ENCODE results near the gene RBM18. TPM values are rescaled to one million over a fixed set of nuclear protein-coding genes. Genes with fewer than 3 reads are reported as not detected.

RBM18 gene
- total RNA-seq, 2 donors from 2014 or later: 30.0 to 35.8 TPM

DNA sequence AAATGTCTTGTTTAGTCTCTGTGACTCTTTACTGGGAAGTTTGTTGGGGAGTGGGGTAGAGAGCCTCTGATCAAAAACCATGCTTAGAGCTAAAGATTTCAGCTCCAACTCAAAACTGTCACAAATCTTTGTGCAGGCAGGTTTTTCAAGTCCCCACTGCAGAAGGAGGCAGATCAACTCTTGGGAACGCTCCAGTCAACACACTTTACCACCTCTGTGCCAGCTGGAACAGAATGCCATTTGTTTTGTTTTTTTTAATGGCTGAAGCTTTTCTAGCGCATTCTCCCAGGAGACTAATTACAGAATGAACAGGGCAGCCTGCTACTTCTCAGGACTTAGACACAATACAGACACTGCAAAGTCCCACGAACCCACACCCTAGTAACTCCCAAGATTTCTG lies 18.0 kb downstream of the RBM18 start:
- Mint-ChIP-seq H3K4me1 (ENCODE audit: low read depth) (no peaks in the 10 kb centered on the region), H3K36me3 (ENCODE audit: insufficient read depth in 2 of 2) (peaks cover 0 to 22% of the 10 kb centered on the region in 2 donors), H3K27ac (no peak overlapping the region), H3K4me3 (no peak overlapping the region), H3K9me3 (no peaks in the 10 kb centered on the region), H3K27me3 (ENCODE audit: low read depth) (no peaks in the 10 kb centered on the region)
- no peak for ATAC-seq (replicated peaks in 1 of 2)
- no peak for DNase-seq

DNA sequence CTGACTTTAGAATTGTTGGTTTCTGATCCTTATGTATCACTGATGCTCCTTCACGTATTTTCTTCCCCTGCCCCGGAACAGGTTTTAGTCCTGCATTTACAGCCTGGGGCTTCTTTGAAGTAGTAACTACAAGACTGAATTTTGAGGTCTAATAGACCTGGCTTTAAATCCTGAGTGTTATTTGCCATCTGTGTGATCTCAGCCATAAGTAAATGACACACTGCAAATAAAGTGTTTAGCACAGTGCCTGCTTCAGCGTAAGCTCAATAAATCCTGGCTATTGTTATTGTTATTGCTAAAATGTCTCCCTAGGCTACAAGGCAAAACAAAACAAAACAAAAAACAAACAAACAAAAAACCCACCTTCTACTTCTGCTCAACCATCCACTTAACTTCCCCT lies 20.3 kb downstream of the RBM18 start:
- ATAC-seq (replicated peaks in 1 of 2) (no peak), DNase-seq (no peak)
- Mint-ChIP-seq H3K4me1 (ENCODE audit: low read depth) (no peaks in the 10 kb centered on the region), H3K27me3 (ENCODE audit: low read depth) (no peaks in the 10 kb centered on the region), H3K27ac (no peak overlapping the region), H3K4me3 (no peak overlapping the region), H3K9me3 (no peaks in the 10 kb centered on the region), H3K36me3 (ENCODE audit: insufficient read depth in 2 of 2) (peaks cover 4 to 13% of the 10 kb centered on the region in 2 donors)

DNA sequence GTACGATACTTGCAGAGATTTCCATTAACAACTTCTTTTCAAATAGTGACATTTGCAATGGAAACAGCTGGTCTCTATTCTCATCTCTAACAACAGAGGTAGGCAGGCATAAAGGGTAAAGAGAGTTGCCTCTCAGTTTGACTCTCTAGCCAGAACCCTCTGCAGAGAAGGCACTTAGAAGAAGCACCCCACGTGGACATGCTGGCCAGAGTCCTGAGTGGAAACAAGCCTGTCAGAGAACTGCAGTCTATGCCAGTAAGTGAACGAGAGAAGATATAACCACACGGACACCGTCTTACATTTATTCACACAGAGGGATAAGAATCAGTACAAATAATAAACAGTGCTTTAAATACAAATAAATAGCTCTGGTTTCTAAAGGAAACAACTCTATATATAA lies 24.9 kb downstream of the RBM18 start:
- Mint-ChIP-seq H3K27ac (no peak overlapping the region), H3K4me1 (ENCODE audit: low read depth) (no peaks in the 10 kb centered on the region), H3K27me3 (ENCODE audit: low read depth) (no peaks in the 10 kb centered on the region), H3K36me3 (ENCODE audit: insufficient read depth in 2 of 2) (peaks cover 4% of the 10 kb centered on the region in 2 donors), H3K4me3 (no peak overlapping the region), H3K9me3 (no peaks in the 10 kb centered on the region)
- no peak for ATAC-seq (replicated peaks in 1 of 2)
- DNase-seq: no peak

DNA sequence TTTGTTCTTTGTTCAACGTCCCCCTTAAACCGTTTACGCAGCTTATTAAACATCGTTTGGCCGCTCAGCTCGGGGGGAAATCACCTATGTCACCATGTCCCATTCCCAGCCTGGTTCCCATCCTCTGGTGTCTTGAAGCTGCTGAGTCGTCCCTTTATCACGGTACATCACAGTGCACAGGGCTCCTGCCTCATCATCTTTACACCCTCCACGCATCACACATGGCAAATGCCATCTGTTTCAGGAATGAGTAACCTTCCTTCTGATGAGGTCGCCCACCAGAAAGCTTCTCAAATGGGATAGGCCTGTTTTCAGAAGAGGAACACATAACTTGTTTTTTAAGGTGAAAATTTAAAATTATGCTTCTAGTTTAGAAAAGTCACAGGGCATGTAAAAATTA lies 28.0 kb downstream of the RBM18 start:
- ATAC-seq (replicated peaks in 1 of 2) (no peak), DNase-seq (no peak)
- Mint-ChIP-seq H3K27me3 (ENCODE audit: low read depth) (no peaks in the 10 kb centered on the region), H3K27ac (no peak overlapping the region), H3K4me3 (no peak overlapping the region), H3K4me1 (ENCODE audit: low read depth) (no peaks in the 10 kb centered on the region), H3K9me3 (no peaks in the 10 kb centered on the region), H3K36me3 (ENCODE audit: insufficient read depth in 2 of 2) (peaks cover 3 to 4% of the 10 kb centered on the region in 2 donors)

DNA sequence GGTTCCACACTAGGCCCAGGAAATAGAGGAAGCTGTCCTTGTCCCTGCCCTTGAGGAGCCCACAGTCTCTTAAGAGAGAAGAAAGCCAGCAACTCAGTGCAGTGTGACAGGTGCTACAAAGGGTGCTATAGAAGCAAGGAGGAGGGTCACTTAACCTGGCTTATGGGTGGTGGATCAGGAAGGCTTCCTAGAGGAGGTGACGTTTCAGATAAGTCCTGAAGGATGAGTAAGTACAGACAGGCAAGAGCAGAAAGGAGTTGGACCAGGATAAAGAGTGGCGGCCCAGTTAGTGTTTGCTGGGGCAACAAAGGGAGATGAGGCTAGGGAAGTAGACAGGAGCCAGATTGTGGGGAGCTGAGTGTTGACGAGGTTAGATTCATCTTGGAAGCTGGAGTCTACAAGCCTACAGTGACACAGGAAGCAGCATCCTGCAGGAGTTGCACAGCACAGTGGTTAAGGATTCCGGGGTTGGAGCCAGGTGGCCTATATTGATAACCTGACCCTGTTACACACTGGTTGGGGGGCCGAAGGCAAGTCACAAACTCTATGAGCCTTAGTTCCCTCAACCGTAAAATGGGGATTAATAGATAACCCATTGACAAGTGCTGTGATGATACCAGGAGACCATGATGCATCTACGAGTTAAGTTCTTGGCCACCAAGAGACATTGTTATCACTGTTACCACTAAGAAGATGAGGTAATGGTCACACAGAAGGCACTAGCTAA lies 30.5 kb downstream of the RBM18 start:
- DNase-seq: no peak
- H3K27me3 Mint-ChIP-seq (ENCODE audit: low read depth): no peaks in the 10 kb centered on the region
- no peak for ATAC-seq (replicated peaks in 1 of 2)
- no peak overlapping the region for H3K4me3 Mint-ChIP-seq
- H3K9me3 Mint-ChIP-seq: no peaks in the 10 kb centered on the region
- H3K4me1 Mint-ChIP-seq (ENCODE audit: low read depth): no peaks in the 10 kb centered on the region
- no peak overlapping the region for H3K27ac Mint-ChIP-seq
- H3K36me3 Mint-ChIP-seq (ENCODE audit: insufficient read depth in 2 of 2): no peaks in the 10 kb centered on the region

DNA sequence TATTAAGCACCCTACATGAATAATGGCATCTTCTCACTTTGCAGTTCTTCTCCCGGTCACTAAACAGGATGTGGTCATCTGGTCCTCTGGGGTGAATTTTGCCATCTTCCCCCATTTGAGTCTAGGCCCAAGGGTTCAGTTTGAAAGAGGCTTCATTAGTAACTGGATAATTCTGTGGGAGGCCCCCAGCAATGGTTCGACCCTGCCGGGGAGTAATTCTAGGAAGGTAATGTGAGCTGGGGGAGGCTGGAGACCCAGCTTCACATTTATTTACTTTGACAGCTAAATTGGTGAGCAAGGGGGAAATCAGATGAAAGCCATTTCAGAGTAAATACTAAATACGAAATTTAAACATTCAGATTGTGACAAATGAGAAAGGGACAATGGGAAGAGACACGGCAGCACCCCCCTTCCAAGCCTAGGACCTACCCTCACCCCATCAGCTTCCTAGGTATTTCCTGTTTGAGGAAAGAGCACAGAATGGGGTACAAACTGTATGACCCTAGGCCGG lies 31.8 kb downstream of the RBM18 start:
- no peaks in the 10 kb centered on the region for H3K4me1 Mint-ChIP-seq (ENCODE audit: low read depth)
- no peak overlapping the region for H3K4me3 Mint-ChIP-seq

DNA sequence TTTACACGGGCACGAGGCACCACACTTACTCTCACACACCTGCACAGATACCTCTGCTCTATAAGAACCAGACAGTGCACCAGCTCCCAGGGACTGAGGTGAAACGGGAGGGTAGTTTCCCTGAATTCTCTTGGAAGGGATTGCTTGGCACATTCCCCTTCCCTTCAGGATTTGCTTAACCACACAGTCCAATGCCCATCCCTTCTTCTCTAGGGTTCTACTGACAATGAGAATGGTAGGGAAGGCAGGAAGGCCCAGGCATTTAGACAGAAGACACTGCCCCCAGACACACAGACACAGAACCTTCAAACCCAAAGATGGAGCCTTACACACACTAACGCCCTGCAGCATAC lies 35.2 kb downstream of the RBM18 start:
- Mint-ChIP-seq H3K4me3 (no peak overlapping the region), H3K4me1 (ENCODE audit: low read depth) (no peaks in the 10 kb centered on the region)

More for the DNA sequence above, 31.8 kb downstream of the RBM18 start:
- no peaks in the 10 kb centered on the region for H3K9me3 Mint-ChIP-seq
- no peaks in the 10 kb centered on the region for H3K36me3 Mint-ChIP-seq (ENCODE audit: insufficient read depth in 2 of 2)
- H3K27me3 Mint-ChIP-seq (ENCODE audit: low read depth): no peaks in the 10 kb centered on the region
- no peak for DNase-seq
- ATAC-seq (replicated peaks in 1 of 2): no peak
- no peak overlapping the region for H3K27ac Mint-ChIP-seq

DNA sequence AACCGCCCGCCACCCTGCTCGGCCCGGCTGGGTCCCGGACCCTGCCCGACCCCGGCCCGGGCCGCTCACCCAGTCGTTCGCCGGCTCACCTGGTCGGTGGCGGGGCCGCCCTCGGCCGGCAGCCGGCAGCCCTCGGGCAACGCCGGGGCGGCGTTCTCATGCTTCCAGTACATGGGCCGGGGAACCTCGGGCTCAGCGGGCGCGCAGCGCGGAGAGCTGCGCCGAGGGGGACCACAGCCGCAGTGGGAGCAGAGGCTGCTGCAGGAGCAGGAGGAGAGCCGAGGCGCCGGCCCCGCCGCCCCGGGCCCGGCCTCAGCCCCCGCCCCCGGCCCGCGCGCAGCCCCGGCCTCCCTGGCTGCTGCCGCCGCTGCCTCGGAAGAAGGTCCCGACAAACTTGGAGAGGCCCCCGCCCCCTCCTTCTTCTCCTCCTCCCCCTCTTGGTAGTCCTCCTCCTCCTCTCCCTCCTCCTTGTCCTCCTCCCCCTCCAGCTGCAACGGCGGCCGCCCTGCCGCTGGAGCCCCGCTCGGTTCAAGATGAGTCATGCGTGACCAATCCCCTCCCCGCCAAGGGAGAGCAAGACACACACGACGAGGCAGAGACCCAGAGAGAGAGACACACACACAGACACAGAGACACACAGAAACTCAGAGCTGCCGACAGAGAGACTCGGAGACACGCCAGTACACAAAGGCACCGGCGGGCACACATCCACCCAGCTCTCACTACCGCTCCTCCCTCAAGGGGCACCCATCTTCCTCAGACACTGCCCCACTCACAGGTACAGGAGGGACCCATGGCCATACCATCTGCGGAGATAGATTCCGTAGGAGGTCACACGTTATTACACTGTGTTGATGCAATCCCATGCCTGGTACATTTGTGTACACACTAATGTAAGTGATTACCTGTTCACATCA lies 35.8 kb downstream of the RBM18 start, which contains the start of gene LHX6:
Gene LHX6 (minus strand): TSS at position 390 of the 917 bp plus-strand sequence. CDS start 217 bp downstream, at position 173.
- no peaks in the 10 kb centered on the region for H3K9me3 Mint-ChIP-seq
- peaks cover 26% of the 10 kb centered on the region for H3K27me3 Mint-ChIP-seq (ENCODE audit: low read depth)
- no peaks in the 10 kb centered on the region for H3K4me1 Mint-ChIP-seq (ENCODE audit: low read depth)
- H3K27ac Mint-ChIP-seq: no peak within 1 kb of the TSS
- peak within 1 kb of the TSS; percentile 47 to 73 for H3K4me3 Mint-ChIP-seq
- ATAC-seq (replicated peaks in 1 of 2): peak; percentile 50 to 66
- H3K36me3 Mint-ChIP-seq (ENCODE audit: insufficient read depth in 2 of 2): no peaks in the 10 kb centered on the region
- DNase-seq: peak in 1 of 2 donors; percentile 26

More for the DNA sequence above, 35.2 kb downstream of the RBM18 start:
- ATAC-seq (replicated peaks in 1 of 2): no peak
- Mint-ChIP-seq H3K27ac (no peak overlapping the region), H3K9me3 (no peaks in the 10 kb centered on the region), H3K27me3 (ENCODE audit: low read depth) (peaks cover 23% of the 10 kb centered on the region), H3K36me3 (ENCODE audit: insufficient read depth in 2 of 2) (no peaks in the 10 kb centered on the region)
- no peak for DNase-seq

DNA sequence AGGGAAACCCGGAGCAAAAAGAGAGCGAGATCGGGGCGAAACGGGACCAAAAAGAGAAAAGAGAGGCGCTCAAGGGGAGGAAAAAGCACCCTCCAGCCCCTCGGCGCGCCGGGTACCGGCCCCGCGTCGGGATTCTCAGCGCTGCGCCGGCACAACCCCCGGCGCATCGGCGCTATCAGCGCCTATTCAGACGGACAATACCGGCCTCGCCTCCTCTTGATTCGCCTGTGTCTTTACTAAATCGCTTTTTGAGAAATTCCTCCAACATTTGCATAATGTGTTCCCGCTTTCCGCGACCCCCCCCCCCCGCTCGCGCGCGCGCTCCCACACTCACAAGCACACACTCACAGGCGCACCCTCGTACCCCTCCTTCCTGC lies 36.5 kb downstream of the RBM18 start:
- no peaks in the 10 kb centered on the region for H3K4me1 Mint-ChIP-seq (ENCODE audit: low read depth)
- peak overlapping the region; percentile 47 to 73 for H3K4me3 Mint-ChIP-seq
- H3K27me3 Mint-ChIP-seq (ENCODE audit: low read depth): peaks cover 31% of the 10 kb centered on the region
- no peaks in the 10 kb centered on the region for H3K9me3 Mint-ChIP-seq
- H3K36me3 Mint-ChIP-seq (ENCODE audit: insufficient read depth in 2 of 2): no peaks in the 10 kb centered on the region
- ATAC-seq (replicated peaks in 1 of 2) (peak; percentile 24 to 25), DNase-seq (no peak)
- no peak overlapping the region for H3K27ac Mint-ChIP-seq

DNA sequence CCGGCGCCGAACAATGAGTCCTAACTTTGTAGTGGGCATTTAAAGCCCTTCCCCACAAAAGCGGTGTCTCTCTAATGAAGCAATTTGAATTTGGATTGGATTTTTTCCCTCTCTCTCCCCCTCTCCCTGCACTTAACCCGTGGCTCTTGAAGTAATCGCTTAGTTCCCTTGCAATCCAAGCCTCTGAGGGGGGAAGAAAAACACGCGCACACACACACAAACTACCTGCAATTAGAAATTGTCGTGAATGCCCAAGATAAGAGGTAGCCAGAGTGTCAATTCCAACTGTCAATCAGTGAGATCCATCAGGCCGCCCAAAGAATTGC lies 37.1 kb downstream of the RBM18 start:
- Mint-ChIP-seq H3K27me3 (ENCODE audit: low read depth) (peaks cover 37% of the 10 kb centered on the region), H3K36me3 (ENCODE audit: insufficient read depth in 2 of 2) (no peaks in the 10 kb centered on the region), H3K4me1 (ENCODE audit: low read depth) (no peaks in the 10 kb centered on the region), H3K27ac (no peak overlapping the region), H3K9me3 (no peaks in the 10 kb centered on the region), H3K4me3 (peak overlapping the region in 1 of 2 donors; percentile 27)
- DNase-seq (no peak), ATAC-seq (replicated peaks in 1 of 2) (no peak)

DNA sequence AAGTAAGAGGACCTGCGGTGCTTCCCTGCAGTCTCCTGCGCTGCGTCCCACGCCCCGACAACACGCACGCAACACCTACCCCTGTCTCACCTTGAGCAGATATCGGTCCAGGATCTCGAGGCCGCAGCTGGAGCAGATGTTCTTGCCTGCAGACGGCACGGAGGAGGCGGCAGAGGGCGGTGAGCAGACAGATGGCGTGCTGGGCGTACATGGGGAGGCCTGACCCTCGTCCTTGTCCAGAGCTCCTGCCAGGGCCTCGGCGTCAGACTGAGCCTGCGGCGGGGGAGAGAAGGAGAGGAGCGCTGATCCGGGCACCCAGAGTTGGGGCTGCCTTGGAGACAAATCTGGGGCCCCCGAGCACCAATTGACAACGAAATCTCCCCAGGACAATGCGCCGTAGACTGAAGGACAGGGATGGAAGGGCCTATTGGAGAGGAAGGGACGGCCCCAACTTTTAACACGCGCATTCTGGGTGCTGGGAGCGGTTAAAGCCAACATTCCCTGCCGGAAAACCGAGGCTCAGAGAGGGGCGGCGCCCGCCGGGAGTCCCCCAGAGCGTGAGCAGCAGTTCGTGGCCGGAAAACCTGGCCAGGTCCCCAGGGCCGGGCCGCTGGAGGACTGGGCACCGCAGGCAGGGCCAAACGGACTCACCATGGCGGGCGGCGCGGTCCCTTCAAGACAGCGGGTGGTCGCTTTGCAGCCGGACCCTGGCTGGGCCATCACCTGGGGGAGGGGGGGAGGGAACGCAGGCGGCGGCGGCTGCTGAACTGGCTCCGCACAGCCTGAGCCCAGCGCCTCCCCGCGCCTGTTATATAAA lies 37.7 kb downstream of the RBM18 start:
- Mint-ChIP-seq H3K27me3 (ENCODE audit: low read depth) (peaks cover 43% of the 10 kb centered on the region), H3K4me1 (ENCODE audit: low read depth) (no peaks in the 10 kb centered on the region), H3K27ac (no peak overlapping the region), H3K36me3 (ENCODE audit: insufficient read depth in 2 of 2) (no peaks in the 10 kb centered on the region), H3K4me3 (peak overlapping the region; percentile 22 to 38), H3K9me3 (no peaks in the 10 kb centered on the region)
- DNase-seq: no peak
- no peak for ATAC-seq (replicated peaks in 1 of 2)

DNA sequence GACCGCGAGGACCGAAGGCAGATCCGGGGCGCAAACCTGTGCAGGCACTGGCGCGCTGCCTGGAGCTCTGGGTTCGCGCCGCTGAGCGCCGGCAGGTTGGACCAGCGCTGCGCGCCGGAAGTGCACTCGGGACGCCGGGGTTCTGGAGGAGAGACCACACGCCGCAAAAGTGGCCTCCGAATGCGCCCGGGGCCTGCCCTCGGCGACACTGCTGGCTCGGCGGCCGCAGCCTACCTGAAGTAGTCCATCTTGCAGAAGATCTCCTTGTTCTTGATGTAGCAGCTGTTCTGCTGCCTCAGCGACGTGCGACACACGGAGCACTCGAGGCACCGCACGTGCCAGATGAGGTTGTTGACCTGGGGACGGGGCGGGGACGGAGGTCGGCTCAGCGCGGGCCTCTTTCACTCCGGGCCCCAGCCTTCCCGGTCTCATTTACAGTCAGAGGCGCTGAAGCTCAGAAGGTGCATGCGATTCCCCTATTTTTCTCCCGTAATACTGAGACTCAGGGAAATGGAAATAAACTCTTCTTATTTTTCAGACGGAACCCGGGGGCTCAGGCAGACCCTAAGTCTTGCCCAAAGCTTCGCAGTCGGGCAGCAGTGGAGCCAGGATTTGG lies 38.4 kb downstream of the RBM18 start:
- ATAC-seq (replicated peaks in 1 of 2) (no peak), DNase-seq (no peak)
- Mint-ChIP-seq H3K27me3 (ENCODE audit: low read depth) (peaks cover 50% of the 10 kb centered on the region), H3K4me3 (no peak overlapping the region), H3K4me1 (ENCODE audit: low read depth) (no peaks in the 10 kb centered on the region), H3K36me3 (ENCODE audit: insufficient read depth in 2 of 2) (no peaks in the 10 kb centered on the region), H3K9me3 (no peaks in the 10 kb centered on the region), H3K27ac (no peak overlapping the region)

Data from activated T-cell treated with anti-CD3 and anti-CD28 coated beads, Interleukin-2, amount 50 U/mL, for 72 hours (primary cell).